GM23338 (cell line): Measurements from ENCODE around the gene IRF5. TPM values are rescaled to one million over a fixed set of nuclear protein-coding genes. Genes with fewer than 3 reads are reported as not detected.
"Not testable (repeated sequence)": the region's sequence is repeated elsewhere in the genome, so short reads cannot be mapped to it uniquely, and the experiment has no call there.

Experiments
- ATAC-seq: fragments of 200-7000 bp; cut with Tn5 transposase; 3 replicates; pipeline ENCODE4 v1.9.1; 2020
- DNase-seq: peaks from one replicate; pipeline ENCODE4 v3.0.0-alpha.2; 2015; ENCODE audit warnings: low spot score
- H2AFZ ChIP-seq: fragments of 200-600 bp; sonication (generic); 2 replicates; pipeline ENCODE4 v1.8.0; 2016; ENCODE audit warnings: antibody characterized with exemption, mild to moderate bottlenecking, moderate library complexity
- H3F3A ChIP-seq: fragments of 200-600 bp; sonication (generic); replicated peaks from 2 replicates; pipeline ENCODE4 v1.8.0; 2017; ENCODE audit warnings: antibody characterized with exemption, mixed run types, low read depth
- H3K27ac ChIP-seq: fragments of 200-600 bp; sonication (generic); 2 replicates; pipeline ENCODE4 v1.6.1; 2016; ENCODE audit warnings: low read depth
- H3K27me3 ChIP-seq: fragments of 200-600 bp; sonication (generic); 2 replicates; pipeline ENCODE4 v1.8.0; 2016; ENCODE audit warnings: mild to moderate bottlenecking, mixed run types, moderate library complexity; ENCODE audit not compliant: insufficient read depth
- H3K36me3 ChIP-seq: fragments of 200-600 bp; sonication (generic); 2 replicates; pipeline ENCODE4 v1.8.0; 2016; ENCODE audit warnings: mild to moderate bottlenecking; ENCODE audit not compliant: insufficient read depth
- H3K4me1 ChIP-seq: fragments of 200-600 bp; sonication (generic); 2 replicates; pipeline ENCODE4 v1.8.0; 2016; ENCODE audit warnings: mild to moderate bottlenecking, moderate library complexity; ENCODE audit not compliant: insufficient read depth
- H3K4me2 ChIP-seq: fragments of 200-600 bp; sonication (generic); 2 replicates; pipeline ENCODE4 v1.7.1; 2017; ENCODE audit warnings: mixed run types
- H3K4me3 ChIP-seq: fragments of 200-600 bp; sonication (generic); 2 replicates; pipeline ENCODE4 v1.6.1; 2016; ENCODE audit warnings: mixed run types
- H3K79me2 ChIP-seq: fragments of 200-600 bp; sonication (generic); replicated peaks from 2 replicates; pipeline ENCODE4 v1.8.0; 2017; ENCODE audit warnings: mild to moderate bottlenecking; ENCODE audit not compliant: insufficient read depth
- H3K9me2 ChIP-seq: fragments of 200-600 bp; sonication (generic); 2 replicates; pipeline ENCODE4 v1.8.0; 2017; ENCODE audit not compliant: insufficient read depth
- H4K20me1 ChIP-seq: fragments of 200-600 bp; sonication (generic); replicated peaks from 2 replicates; pipeline ENCODE4 v1.8.0; 2017; ENCODE audit warnings: mild to moderate bottlenecking; ENCODE audit not compliant: insufficient read depth
- H3K27ac Mint-ChIP-seq: 2 replicates; pipeline ENCODE4 v1.8.0; 2020; ENCODE audit warnings: inconsistent platforms, mild to moderate bottlenecking, moderate library complexity, mixed read lengths
- H3K27me3 Mint-ChIP-seq: 3 replicates; pipeline ENCODE4 v1.8.0; 2022; ENCODE audit warnings: low read depth, mild to moderate bottlenecking, moderate library complexity, mixed read lengths, inconsistent platforms; ENCODE audit not compliant: insufficient read depth, poor library complexity
- H3K36me3 Mint-ChIP-seq: 3 replicates; pipeline ENCODE4 v1.8.0; 2021; ENCODE audit warnings: low read depth, mild to moderate bottlenecking, inconsistent platforms, moderate library complexity, mixed read lengths
- H3K4me1 Mint-ChIP-seq: 3 replicates; pipeline ENCODE4 v1.8.0; 2020; ENCODE audit warnings: mild to moderate bottlenecking, inconsistent platforms, mixed read lengths
- H3K4me3 Mint-ChIP-seq: 3 replicates; pipeline ENCODE4 v1.8.0; 2021; ENCODE audit warnings: moderate library complexity, mild to moderate bottlenecking, inconsistent platforms, mixed read lengths
- H3K9me3 Mint-ChIP-seq: 3 replicates; pipeline ENCODE4 v1.8.0; 2020; ENCODE audit warnings: moderate library complexity, mild to moderate bottlenecking, inconsistent platforms, mixed read lengths
- CTCF ChIP-seq, 2 experiments: fragments of 200-600 bp in 1 of 2; sonication (generic) in 1 of 2; conservative IDR thresholded peaks; 2 replicates each; pipeline versions ENCODE4 v1.5.1 to v1.6.1; 2016 to 2017; ENCODE audit warnings: antibody characterized with exemption in 2 of 2, low read depth in 2 of 2, mild to moderate bottlenecking in 2 of 2, moderate library complexity in 1 of 2
- EZH2 ChIP-seq: fragments of 200-600 bp; sonication (generic); IDR thresholded peaks from one replicate; pipeline ENCODE4 v1.8.0; 2017; ENCODE audit warnings: antibody characterized with exemption, mild to moderate bottlenecking, low read depth; ENCODE audit not compliant: unreplicated experiment
- EZH2phosphoT487 ChIP-seq: fragments of 200-600 bp; sonication (generic); IDR thresholded peaks from one replicate; pipeline ENCODE4 v1.8.1; 2018; ENCODE audit warnings: antibody characterized with exemption; ENCODE audit not compliant: unreplicated experiment
- ZNF331 ChIP-seq: fragments of 250-450 bp; sonication (Bioruptor Pico); IDR thresholded peaks from 2 replicates; pipeline ENCODE4 v1.5.0; 2020; ENCODE audit warnings: low read depth, mild to moderate bottlenecking, moderate library complexity
- polyA plus RNA-seq: library from polyadenylated mRNA; unstranded; fragments of >200 nt; fragmentation: Nextera tagmentation; extraction: Ambion mirVana; gene quantifications from 2 replicates; pipeline ENCODE4 v1.2.1, GENCODE V29; 2016
- total RNA-seq: library from RNA; depleted of rRNA; stranded (reverse); fragments of >200 nt; shearing (Covaris generic); gene quantifications from 2 replicates; pipeline ENCODE4 v1.2.3, GENCODE V29; 2014
- TF ChIP-seq, protein P1 (sequence below): IDR thresholded peaks from one replicate; pipeline ENCODE4 v1.6.1; 2018; ENCODE audit warnings: antibody characterized with exemption; ENCODE audit not compliant: unreplicated experiment

The IRF5 gene
- total and polyA plus RNA-seq, 2 experiments from 2014 or later: 0.37 to 3.7 TPM

- TF ChIP-seq, protein P1, sequence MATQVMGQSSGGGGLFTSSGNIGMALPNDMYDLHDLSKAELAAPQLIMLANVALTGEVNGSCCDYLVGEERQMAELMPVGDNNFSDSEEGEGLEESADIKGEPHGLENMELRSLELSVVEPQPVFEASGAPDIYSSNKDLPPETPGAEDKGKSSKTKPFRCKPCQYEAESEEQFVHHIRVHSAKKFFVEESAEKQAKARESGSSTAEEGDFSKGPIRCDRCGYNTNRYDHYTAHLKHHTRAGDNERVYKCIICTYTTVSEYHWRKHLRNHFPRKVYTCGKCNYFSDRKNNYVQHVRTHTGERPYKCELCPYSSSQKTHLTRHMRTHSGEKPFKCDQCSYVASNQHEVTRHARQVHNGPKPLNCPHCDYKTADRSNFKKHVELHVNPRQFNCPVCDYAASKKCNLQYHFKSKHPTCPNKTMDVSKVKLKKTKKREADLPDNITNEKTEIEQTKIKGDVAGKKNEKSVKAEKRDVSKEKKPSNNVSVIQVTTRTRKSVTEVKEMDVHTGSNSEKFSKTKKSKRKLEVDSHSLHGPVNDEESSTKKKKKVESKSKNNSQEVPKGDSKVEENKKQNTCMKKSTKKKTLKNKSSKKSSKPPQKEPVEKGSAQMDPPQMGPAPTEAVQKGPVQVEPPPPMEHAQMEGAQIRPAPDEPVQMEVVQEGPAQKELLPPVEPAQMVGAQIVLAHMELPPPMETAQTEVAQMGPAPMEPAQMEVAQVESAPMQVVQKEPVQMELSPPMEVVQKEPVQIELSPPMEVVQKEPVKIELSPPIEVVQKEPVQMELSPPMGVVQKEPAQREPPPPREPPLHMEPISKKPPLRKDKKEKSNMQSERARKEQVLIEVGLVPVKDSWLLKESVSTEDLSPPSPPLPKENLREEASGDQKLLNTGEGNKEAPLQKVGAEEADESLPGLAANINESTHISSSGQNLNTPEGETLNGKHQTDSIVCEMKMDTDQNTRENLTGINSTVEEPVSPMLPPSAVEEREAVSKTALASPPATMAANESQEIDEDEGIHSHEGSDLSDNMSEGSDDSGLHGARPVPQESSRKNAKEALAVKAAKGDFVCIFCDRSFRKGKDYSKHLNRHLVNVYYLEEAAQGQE: no peak
- TF ChIP-seq ZNF331 (CRISPR knock-in tag): no peak
These were observed 25.4 kb upstream of the IRF5 start (continued) for GRCh38 chr7:128912281-128912680.

DNA sequence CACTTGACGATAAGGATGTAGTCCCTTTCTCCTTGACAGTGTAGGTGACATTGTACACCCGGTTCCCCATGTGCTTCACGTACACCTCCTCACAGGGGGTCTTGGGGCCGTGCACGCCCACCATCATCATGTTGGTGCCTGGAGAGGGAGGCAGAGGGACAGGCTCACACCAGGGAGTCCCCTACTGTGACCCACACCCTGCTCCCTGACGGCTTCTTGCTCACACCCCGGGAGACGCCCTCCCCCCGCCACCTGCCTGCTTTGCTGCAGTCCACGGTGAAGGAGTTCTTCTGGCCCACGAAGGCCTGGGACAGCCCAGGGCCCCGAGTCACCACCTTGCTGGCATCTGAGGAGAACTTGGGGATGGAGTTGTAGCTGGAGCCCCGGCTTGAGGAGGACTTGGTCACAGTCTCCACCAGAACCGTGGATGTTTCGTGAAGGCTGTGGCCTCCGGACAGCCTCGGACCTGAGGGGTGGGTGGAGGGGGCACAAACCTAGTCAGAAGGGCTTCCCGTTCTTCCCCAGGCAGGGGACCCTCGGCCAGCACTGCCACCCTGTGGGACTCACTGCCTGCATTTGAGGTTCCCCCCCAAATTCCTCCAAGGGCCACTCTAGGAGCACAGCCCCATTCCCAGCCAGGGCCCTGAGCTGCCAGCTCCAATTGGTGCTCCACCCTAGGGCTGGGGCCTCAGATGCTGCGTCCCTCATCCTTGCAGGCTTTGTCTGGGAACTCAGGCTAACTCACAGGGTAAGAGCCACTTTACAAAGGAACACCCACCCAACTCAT lies 24.8 kb upstream of the IRF5 start:
- peaks cover 31% of the 10 kb centered on the region for H3K4me1 Mint-ChIP-seq
- H3K36me3 Mint-ChIP-seq, H3F3A ChIP-seq, H3K4me3 Mint-ChIP-seq, ATAC-seq, H3K79me2 ChIP-seq, H3K4me2 ChIP-seq, H3K4me3 ChIP-seq, H3K9me3 Mint-ChIP-seq, H3K9me2 ChIP-seq, H2AFZ ChIP-seq, H3K27ac ChIP-seq, H3K27ac Mint-ChIP-seq, DNase-seq, H4K20me1 ChIP-seq, H3K36me3 ChIP-seq: not testable (repeated sequence)
- H3K4me1 ChIP-seq: peaks cover 24% of the 10 kb centered on the region
- peaks cover 64% of the 10 kb centered on the region for H3K27me3 Mint-ChIP-seq
- peaks cover 87% of the 10 kb centered on the region for H3K27me3 ChIP-seq

- Mint-ChIP-seq H3K4me3 (peak overlapping the region; percentile 48; the same call in 2 of the 3 replicates), H3K27ac (no peak overlapping the region)
These were observed 23.7 kb upstream of the IRF5 start for GRCh38 chr7:128913870-128914565.

More at GRCh38 chr7:128913870-128914565, 23.7 kb upstream of the IRF5 start:
- DNase-seq: no peak
- no peak overlapping the region for H3K27ac ChIP-seq
- H3K4me3 ChIP-seq: no peak overlapping the region; the same call in 1 of the 2 replicates
- H3K27me3 Mint-ChIP-seq: peaks cover 62% of the 10 kb centered on the region
- no peaks in the 10 kb centered on the region; the same call in 2 of the 3 replicates for H3K9me3 Mint-ChIP-seq
- no peaks in the 10 kb centered on the region for H3K9me2 ChIP-seq
- H3F3A ChIP-seq: peaks cover 8% of the 10 kb centered on the region
- ATAC-seq: no peak
- no peaks in the 10 kb centered on the region for H4K20me1 ChIP-seq
- no peak overlapping the region for H2AFZ ChIP-seq
- peaks cover 30% of the 10 kb centered on the region for H3K4me1 Mint-ChIP-seq
- H3K36me3 Mint-ChIP-seq: no peaks in the 10 kb centered on the region; the same call in 2 of the 3 replicates
- H3K4me1 ChIP-seq: peaks cover 24% of the 10 kb centered on the region
- TF ChIP-seq EZH2 (no peak), CTCF (conservative IDR thresholded peaks at IDR 0.05; ENCODE audit: low read depth in 2 of 2) (no peak), EZH2phosphoT487 (no peak)
- TF ChIP-seq, protein P1: no peak
- peaks cover 81% of the 10 kb centered on the region for H3K27me3 ChIP-seq
- no peaks in the 10 kb centered on the region for H3K36me3 ChIP-seq
- H3K4me2 ChIP-seq: 0 out of 2 replicates have a peak overlapping the region, but pooled peaks have one; percentile 68
- no peaks in the 10 kb centered on the region for H3K79me2 ChIP-seq
